ENCODE data around the gene BOC.

Gene BOC

DNA sequence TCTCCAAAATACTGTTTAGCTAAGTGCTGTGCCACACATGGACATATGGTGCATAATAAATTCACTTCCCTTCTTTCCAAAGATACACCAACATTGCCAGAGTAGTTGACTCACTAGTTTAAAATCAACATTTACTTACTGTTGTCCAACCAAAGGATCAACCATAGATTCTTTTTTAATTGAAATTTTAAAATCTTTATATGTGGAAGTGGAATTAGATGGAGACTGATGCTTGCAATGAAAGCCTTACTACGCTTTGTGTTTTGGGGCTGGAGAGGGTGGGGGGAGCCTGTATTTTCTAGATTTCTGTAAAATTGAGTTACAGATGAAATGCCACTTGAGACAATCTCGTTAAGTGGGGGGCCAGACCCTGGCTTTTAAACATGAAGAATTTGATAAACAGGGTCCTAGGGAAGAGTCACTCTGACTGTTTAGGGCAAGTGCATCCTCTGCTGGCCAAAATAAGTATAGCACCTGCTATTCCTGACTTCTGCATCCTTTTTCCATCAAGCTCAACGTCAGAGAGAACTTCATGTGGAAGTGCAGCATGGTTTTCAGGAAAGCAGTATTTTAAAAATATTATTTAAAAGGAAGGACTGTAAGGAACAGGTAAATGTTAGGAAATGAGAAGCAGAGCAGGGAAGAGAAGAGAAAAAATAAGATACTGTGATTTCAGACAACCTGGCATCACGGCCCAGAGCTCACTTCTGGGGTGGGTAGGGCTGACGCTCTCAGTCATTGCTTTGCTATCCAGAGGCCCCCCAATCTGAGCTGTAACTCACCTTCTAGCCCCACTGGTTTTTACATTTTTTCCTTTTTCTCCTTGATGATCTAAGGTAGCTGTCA, 76.7 kb downstream of the BOC start:
- DNase-seq (ENCODE audit: low read depth): peak; percentile 59

GRCh38 chr3:113288881-113289280, 77.5 kb downstream of the BOC start:
- DNase-seq (ENCODE audit: low read depth): no peak

DNA sequence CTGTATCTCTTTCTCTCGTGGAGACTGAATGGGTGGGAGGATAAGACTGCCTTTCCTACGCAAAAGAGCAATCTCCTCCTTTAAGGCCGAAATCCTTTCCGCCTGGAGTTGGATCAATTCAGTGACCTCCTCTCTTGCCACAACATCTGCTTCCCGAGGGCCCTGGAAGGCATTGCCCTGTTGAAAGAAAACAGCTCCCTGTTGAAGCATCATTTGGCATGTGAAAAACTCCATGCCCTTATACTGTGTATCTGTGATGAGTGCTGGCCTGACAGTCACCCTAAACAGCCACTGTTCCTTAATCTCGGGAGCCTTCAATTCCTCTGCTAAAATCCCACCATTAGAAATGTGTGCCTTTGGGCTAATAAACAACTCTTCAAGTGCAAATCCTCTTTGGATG, 80.2 kb downstream of the BOC start:
- DNase-seq (ENCODE audit: low read depth): peak; percentile 13

GRCh38 chr3:113292933-113293332, 81.6 kb downstream of the BOC start:
- no peak for DNase-seq (ENCODE audit: low read depth)

- no peak for DNase-seq (ENCODE audit: low read depth)
Measured at GRCh38 chr3:113293348-113293747, 82.0 kb downstream of the BOC start.

DNA sequence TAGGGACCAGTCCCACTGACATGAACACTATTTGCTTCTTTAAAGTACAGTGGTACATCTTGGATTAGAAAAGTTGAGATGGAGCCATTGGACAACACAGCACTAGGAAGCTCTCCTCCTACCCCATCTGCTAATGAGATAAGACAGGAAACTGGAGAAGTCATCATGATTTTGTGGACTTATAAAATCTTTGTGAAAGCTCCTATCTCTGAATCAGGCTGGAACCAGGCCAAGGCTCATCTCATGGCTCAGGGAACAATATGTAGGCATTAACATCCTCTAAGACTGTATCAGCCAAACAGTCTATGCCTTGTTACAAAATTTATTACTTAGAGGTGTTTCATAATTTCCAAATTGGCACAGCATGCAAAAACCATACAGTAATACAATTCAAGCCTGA, 84.1 kb downstream of the BOC start:
- DNase-seq (ENCODE audit: low read depth): no peak

DNA sequence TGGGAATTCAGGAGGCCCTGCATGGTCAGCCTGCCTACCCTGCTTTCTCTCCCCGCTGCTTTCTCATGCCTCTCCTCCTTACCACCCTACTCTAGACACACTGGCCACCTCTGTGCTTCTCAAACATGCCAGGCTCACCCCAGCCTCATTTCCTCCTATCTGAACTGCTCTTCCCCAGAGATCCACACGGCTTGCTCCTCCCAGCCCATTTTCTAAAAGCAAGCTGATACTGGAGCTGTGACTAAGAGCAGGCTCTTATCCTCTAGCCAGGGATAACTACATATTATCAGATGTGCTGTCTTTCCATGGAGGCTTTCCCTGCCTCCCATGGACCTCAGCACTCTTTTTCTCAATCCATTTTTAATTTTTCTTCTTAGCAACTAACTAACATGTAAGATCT, 85.9 kb downstream of the BOC start:
- no peak for DNase-seq (ENCODE audit: low read depth)

DNA sequence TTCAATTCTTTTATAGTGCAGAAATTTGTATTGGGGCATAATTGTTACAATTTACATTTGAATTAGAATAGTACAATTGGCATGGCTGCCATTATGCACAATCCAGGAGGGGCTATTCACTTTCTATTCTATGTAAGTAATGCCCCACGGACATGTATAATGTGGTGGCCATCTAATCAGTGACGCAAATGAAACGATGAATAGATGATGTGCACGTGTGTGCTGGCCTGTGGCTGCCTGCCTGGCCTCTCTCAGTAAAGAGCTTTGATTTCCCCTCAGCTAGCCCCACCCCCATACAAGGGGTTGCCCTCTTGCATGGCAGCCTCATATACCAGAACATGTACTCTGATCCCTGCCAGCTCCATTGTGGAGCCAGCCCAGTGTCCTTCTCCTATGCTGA, 86.5 kb downstream of the BOC start:
- no peak for DNase-seq (ENCODE audit: low read depth)

GRCh38 chr3:113300596-113300995, 89.2 kb downstream of the BOC start:
- no peak for DNase-seq (ENCODE audit: low read depth)

DNA sequence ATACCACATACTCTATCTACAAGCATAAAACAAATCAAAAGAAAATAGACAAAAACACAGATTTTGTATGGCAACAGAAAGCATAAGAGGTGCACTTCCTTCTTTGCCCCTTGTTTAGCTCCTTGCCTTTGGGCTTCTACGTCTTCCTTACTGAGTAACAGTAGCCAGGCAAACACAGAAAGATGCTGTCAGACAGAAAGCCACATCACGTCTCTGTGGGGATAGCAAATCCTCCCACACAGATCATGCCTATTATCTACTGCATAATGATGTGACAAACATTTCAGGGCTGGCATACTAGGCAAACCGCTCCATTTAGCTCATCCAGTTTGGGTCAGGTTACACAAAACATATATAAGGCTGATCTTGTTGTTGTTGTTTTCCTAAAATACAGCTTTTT, 92.7 kb downstream of the BOC start:
- no peak for DNase-seq (ENCODE audit: low read depth)

GRCh38 chr3:113304856-113305540, 93.6 kb downstream of the BOC start:
- no peak for DNase-seq (ENCODE audit: low read depth)

GRCh38 chr3:113310960-113311359, 99.6 kb downstream of the BOC start:
- DNase-seq (ENCODE audit: low read depth): no peak

GRCh38 chr3:113312416-113312815, 101.1 kb downstream of the BOC start:
- DNase-seq (ENCODE audit: low read depth): no peak

GRCh38 chr3:113314923-113315322, 103.6 kb downstream of the BOC start:
- DNase-seq (ENCODE audit: low read depth): no peak

- no peak for DNase-seq (ENCODE audit: low read depth)
Measured at GRCh38 chr3:113329757-113330156, 118.4 kb downstream of the BOC start.

- DNase-seq (ENCODE audit: low read depth): no peak
Measured at GRCh38 chr3:113330742-113331141, 119.4 kb downstream of the BOC start.

GRCh38 chr3:113331187-113331586, 119.8 kb downstream of the BOC start:
- no peak for DNase-seq (ENCODE audit: low read depth)

Data from amniotic epithelial cell (primary cell).